ENCODE measurements around the gene EXD2. TPM values are rescaled to one million over a fixed set of nuclear protein-coding genes. Genes with fewer than 3 reads are reported as not detected.
"Not testable (repeated sequence)": the region's sequence is repeated elsewhere in the genome, so short reads cannot be mapped to it uniquely, and the experiment has no call there.

EXD2 gene, protein sequence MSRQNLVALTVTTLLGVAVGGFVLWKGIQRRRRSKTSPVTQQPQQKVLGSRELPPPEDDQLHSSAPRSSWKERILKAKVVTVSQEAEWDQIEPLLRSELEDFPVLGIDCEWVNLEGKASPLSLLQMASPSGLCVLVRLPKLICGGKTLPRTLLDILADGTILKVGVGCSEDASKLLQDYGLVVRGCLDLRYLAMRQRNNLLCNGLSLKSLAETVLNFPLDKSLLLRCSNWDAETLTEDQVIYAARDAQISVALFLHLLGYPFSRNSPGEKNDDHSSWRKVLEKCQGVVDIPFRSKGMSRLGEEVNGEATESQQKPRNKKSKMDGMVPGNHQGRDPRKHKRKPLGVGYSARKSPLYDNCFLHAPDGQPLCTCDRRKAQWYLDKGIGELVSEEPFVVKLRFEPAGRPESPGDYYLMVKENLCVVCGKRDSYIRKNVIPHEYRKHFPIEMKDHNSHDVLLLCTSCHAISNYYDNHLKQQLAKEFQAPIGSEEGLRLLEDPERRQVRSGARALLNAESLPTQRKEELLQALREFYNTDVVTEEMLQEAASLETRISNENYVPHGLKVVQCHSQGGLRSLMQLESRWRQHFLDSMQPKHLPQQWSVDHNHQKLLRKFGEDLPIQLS
- 2.9 TPM for total RNA-seq

DNA sequence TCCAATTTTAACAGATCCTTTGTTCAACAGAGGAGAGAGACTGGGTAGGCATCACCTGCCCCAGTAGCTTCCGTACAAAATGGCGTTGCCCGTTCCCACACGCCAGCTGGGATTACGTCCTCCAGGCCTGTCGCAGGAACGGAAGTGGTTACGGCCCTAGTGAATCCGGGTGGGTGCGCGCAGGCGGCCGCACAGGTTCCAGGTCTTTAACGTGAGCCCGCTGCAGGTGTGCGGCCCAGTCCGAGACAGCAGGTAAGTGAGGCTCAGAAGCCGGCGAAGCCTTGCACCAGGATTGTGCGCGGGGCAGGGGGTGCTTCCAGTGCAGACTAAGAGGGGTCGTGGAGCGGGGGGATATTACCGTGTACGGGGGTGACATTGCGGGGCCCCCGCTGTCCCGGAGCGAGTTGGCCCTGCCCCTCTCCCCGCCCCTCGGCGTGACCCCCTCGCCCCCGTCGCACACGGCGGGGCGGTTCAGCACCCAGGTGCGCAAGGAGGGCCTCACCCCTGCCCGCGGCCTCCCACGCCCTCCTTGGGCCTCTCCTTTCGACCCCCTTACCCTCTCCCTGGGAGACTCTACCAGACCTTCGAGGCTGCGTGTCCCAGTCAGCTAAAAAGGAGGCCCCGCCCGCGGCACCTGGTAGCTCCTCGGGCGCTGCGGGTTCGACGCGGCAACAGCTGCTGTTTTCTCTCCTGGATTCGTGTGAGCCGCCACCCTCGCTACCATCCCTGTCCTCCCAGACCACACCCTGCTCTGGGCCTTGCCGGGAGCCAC lies at the start of gene EXD2:
EXD2 (plus strand) TSS at position 159 of the 772 bp plus-strand sequence. CDS start 17,973 bp downstream, outside the sequence.
- Histone ChIP-seq H3K4me1 (ENCODE audit: insufficient read depth, low read length) (peaks cover 6% of the 10 kb centered on the region), H3K4me3 (ENCODE audit: low read length) (peak within 1 kb of the TSS; percentile 65), H3K9me3 (ENCODE audit: low read depth, low read length) (no peaks in the 10 kb centered on the region)

DNA sequence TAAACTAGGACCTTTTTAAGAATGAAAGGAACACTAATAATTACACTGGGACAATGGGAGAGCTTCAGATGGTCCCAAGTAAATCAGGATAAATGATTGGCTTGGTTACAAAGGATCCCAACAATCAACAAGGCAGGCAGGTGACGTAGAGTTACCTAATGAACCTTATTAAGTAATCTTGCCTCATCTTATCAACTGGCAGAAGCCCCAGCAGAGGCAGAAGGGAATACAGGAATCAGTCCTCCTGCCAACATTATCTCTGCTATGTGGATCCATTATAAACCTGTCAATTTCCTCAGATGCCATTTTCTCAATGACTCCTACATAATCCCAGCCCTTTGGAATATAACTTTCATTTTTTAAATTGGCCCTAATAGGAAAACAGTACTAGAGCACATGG lies 49.7 kb upstream of the EXD2 start:
- H3K4me3 ChIP-seq (ENCODE audit: low read length), result no peak overlapping the region
- H3K27me3 ChIP-seq (ENCODE audit: insufficient read depth, low read length), result no peaks in the 10 kb centered on the region
- peaks cover 4% of the 10 kb centered on the region for H3K4me1 ChIP-seq (ENCODE audit: insufficient read depth, low read length)
- H3K9me3 ChIP-seq (ENCODE audit: low read depth, low read length), result no peaks in the 10 kb centered on the region

More for the DNA sequence above, at the start of gene EXD2:
- H3K27me3 ChIP-seq (ENCODE audit: insufficient read depth, low read length), result no peaks in the 10 kb centered on the region

DNA sequence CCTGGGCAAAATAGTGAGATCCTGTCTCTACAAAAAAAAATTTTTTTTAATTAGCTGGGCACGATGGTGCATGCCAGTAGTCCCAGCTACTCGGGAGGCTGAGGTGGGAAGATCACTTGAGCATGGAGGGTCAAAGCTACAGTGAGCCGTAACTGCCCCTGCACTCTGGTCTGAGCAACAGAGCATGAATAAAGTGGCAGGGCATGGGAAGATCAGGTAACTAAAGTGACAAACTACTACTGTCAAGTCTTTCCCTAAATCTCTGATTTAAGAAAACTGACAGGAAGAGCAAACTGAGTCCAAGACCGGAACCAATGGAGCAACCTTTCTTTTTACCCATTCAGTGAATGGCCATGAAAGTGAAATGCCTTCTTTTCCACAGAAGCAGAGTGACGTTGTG lies 49.2 kb upstream of the EXD2 start:
- no peak overlapping the region for H3K4me3 ChIP-seq (ENCODE audit: low read length)
- H3K4me1 ChIP-seq (ENCODE audit: insufficient read depth, low read length), result peaks cover 4% of the 10 kb centered on the region

DNA sequence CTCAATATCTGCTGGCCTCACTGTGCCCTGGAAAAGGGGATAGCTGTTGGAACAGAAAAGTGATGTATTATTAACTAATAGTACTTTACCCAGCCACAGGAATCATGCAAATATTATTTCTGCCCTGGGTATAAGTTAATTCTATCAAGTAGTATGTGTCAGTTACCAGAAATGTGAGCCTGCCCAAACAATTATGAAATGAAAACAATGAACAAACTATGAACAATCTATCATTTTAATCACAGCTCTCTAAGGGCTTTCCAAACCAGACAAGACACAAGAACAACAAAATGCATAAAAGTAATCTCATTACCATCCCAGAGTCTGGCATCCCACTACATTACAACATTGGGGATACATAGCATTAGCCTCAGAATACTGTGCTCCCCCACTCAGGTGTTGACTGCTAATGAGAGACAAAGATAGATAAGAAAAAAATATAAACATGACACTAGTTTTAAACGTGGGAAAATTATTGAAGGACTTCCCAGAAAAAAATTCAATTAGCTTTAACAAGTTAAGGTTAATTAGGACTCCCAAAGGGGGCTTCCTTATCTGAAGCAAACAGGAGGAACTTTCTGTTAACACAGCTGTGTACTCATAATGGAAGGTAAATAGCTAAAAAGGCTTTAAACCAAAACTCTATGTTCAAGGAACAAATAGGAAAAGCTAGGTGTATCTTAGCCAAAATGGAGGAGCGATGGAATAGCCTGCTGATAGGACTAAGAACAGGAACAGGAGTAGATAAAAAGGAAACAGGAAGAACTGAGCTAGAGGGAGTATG lies 41.6 kb upstream of the EXD2 start:
- Histone ChIP-seq H3K4me1 (ENCODE audit: insufficient read depth, low read length) (peaks cover 24% of the 10 kb centered on the region), H3K4me3 (ENCODE audit: low read length) (no peak overlapping the region), H3K9me3 (ENCODE audit: low read depth, low read length) (no peaks in the 10 kb centered on the region), H3K27me3 (ENCODE audit: insufficient read depth, low read length) (no peaks in the 10 kb centered on the region)

More for the DNA sequence above, 49.2 kb upstream of the EXD2 start:
- Histone ChIP-seq H3K9me3 (ENCODE audit: low read depth, low read length) (no peaks in the 10 kb centered on the region), H3K27me3 (ENCODE audit: insufficient read depth, low read length) (no peaks in the 10 kb centered on the region)

DNA sequence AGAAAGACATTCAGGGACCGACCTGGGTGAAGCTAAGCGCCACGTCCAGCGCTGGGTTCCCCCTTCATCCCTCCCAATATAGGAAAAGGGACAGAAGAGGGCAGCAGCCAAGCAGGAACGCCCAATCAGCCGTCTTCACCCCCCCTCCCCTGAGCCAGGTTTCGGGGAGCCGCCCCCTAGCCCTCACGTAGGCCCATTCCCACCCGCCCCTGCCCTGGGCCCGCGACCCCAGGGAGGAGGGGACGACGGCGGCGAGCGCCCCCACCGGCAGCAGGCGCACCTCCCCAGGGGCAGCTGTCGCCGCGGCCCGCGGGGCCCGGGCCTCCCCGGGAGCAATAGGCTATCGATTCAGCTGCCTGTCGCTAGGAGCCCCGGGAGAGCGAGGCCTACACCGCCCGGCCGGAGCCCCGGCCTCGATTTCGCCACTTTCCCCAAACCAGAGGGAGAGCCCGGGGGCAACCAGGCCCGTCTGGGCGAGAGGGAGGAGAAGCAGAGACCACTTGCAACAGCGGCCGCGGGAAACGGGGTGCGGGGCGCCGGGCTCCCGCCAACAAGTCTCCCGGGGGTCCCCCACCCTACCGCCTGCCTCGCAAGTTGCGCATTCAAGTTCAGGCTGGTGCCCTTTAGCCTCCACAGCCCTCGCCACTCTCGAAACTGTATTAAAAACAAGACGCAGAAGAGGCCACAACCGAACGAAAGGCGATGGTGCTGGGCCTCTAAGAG lies 39.7 kb upstream of the EXD2 start:
- H3K4me1 ChIP-seq (ENCODE audit: insufficient read depth, low read length), result peaks cover 24% of the 10 kb centered on the region
- peak overlapping the region; percentile 89 for H3K4me3 ChIP-seq (ENCODE audit: low read length)
- H3K27me3 ChIP-seq (ENCODE audit: insufficient read depth, low read length), result peaks cover 3% of the 10 kb centered on the region
- H3K9me3 ChIP-seq (ENCODE audit: low read depth, low read length), result no peaks in the 10 kb centered on the region

DNA sequence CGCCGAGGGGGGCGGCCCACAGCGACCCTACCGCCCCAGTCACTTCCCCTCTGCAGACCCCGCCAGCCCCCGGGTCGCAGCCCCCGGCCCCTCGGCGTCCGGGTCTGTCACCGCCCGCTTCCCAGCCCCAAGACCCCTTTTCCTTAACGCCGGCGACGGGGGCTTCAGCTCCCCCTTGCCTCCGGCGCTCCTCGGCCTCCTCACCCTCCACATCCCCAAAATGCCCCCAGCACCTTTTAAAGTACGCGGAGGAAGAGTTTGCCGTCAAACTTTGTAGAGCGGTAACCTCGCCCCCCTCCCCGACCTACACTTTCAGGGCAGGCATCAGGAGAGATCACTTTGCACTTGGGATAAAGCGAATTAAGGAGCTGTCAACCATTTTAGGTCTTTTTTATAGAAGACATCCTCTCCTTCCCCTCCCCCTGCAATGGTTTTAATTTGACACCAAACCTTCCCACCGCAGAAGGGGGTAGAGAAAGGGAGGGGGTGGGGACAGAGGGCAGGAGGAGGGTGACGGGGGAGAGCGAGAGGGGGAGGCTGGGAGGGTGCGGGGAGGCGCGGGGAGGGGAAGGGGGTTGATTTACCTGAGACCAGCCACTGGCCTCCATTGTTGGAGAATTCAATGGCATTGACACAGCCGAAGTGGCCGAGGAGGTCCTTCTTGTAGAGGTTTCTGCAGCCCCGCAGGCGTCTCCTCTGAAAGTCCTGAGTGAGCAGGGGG lies 39.0 kb upstream of the EXD2 start:
- Histone ChIP-seq H3K9me3 (ENCODE audit: low read depth, low read length) (no peaks in the 10 kb centered on the region), H3K27me3 (ENCODE audit: insufficient read depth, low read length) (peaks cover 3% of the 10 kb centered on the region), H3K4me3 (ENCODE audit: low read length) (peak overlapping the region; percentile 89), H3K4me1 (ENCODE audit: insufficient read depth, low read length) (peaks cover 24% of the 10 kb centered on the region)

DNA sequence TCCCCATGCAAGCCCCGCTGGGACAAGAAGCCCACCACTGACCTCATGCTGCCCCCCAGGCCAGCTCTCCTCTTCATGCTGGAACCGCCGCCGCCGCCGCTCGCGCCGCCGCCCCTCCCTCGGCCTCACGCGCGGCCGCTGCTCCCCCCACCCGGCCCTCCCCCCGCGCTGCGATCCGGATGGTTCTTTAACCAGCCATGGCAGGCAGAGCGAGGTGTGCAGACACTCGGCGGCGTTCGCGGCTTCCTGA lies 38.5 kb upstream of the EXD2 start, which contains the start of gene DCAF5:
DCAF5 (minus strand) TSS at position 218 of the 250 bp plus-strand sequence; CDS start at position 77, 141 bp downstream.
- peaks cover 24% of the 10 kb centered on the region for H3K4me1 ChIP-seq (ENCODE audit: insufficient read depth, low read length)
- peak within 1 kb of the TSS; percentile 89 for H3K4me3 ChIP-seq (ENCODE audit: low read length)
- no peaks in the 10 kb centered on the region for H3K9me3 ChIP-seq (ENCODE audit: low read depth, low read length)
- H3K27me3 ChIP-seq (ENCODE audit: insufficient read depth, low read length), result peaks cover 3% of the 10 kb centered on the region

DNA sequence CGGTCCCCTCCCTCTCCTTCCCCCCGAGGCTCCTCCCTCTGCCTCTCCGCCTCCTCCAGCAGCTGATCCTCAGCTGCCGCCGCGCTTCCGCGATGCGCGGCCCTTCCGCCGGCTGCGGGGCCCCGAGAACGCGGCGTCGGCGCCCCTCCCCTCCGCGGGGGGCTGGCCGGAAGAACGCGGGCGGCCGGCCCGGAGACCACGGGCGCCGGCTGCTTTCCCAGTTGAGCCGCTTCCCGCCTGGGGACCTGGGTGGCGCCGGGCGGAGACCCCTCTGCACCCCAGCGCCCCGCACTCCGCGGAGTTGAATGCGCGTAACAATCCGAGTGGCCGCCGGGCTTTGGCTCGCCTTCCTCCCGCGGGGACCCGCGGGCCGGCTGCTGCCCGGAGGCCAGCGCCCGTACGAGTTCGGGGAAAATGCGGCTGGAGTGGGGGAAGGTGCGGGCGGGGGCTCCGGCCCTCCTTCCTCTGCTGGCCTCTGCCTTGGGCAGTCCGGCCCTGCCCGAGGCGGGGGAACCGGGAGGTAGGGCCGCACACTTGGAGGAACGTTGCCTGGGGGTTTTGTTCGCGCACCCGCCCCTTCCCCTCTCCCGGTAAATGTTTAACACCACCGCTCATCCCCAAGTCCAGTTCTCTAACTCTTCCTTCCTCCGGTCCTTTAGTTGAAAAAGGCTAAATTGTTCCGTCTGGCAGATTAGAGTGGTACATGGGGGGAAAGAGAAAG lies 38.0 kb upstream of the EXD2 start:
- Histone ChIP-seq H3K4me1 (ENCODE audit: insufficient read depth, low read length) (peaks cover 24% of the 10 kb centered on the region), H3K27me3 (ENCODE audit: insufficient read depth, low read length) (peaks cover 3% of the 10 kb centered on the region), H3K9me3 (ENCODE audit: low read depth, low read length) (no peaks in the 10 kb centered on the region), H3K4me3 (ENCODE audit: low read length) (peak overlapping the region; percentile 89)

DNA sequence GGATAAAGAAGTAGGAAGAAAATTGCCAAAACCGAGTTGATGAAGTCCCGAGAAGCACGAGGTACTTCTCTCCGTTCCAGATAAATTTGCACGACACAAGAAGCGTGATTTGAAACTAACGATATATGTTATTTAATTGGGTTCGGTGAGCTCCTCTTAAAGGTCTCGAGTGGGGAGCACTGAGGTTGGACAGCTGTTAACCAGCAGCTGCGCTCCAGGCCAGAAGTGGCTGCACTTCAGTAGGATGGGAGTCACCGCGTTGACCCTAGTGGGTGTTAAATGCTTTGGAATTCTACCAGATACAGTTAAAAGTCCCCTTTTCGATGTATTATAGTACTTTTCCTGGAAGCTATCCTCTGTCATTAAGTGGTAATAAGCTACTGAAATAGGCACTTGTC lies 37.4 kb upstream of the EXD2 start:
- Histone ChIP-seq H3K27me3 (ENCODE audit: insufficient read depth, low read length) (peaks cover 3% of the 10 kb centered on the region), H3K4me3 (ENCODE audit: low read length) (peak overlapping the region; percentile 89), H3K9me3 (ENCODE audit: low read depth, low read length) (no peaks in the 10 kb centered on the region), H3K4me1 (ENCODE audit: insufficient read depth, low read length) (peaks cover 24% of the 10 kb centered on the region)

DNA sequence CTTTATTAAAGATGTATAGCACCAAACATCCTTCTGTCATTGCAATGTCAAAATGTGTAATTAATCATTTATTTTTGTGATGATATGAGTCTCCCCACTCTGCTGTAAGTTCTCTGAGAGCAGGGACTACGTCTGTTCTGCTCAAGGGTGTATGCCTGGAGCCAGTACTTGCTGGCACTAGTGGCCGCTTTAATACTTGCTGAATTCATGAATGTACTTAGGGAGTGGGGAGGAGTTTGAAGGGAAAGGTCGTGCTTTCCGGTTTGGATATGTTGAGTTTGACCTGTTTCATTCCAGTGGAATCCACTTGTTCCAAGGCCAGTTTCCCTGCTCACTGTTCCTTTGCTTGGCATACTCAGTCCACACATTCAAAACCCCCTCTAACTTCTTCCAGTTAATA lies 36.5 kb upstream of the EXD2 start:
- H3K9me3 ChIP-seq (ENCODE audit: low read depth, low read length), result no peaks in the 10 kb centered on the region
- H3K27me3 ChIP-seq (ENCODE audit: insufficient read depth, low read length), result peaks cover 5% of the 10 kb centered on the region
- peaks cover 24% of the 10 kb centered on the region for H3K4me1 ChIP-seq (ENCODE audit: insufficient read depth, low read length)
- H3K4me3 ChIP-seq (ENCODE audit: low read length), result no peak overlapping the region

DNA sequence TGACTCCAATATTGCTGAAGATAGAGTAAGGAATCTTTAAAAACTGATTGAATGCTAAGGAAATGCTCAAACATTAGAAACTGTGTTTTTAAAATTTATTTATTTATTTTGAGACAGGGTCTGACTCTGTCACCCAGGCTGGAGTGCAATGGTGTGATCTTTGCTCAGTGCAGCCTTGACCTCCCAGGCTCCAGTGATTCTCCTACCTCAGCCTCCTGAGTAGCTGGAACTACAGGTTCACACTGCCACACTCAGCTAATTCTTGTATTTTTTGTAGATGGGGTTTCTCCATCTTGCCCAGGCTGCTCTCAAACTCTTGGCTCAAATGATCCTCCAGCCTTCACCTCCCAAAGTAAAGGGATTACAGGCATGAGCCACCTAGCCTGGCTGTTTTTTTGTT lies 35.1 kb upstream of the EXD2 start:
- Histone ChIP-seq H3K9me3 (ENCODE audit: low read depth, low read length) (peaks cover under 1% of the 10 kb centered on the region), H3K27me3 (ENCODE audit: insufficient read depth, low read length) (peaks cover 14% of the 10 kb centered on the region), H3K4me1 (ENCODE audit: insufficient read depth, low read length) (peaks cover 10% of the 10 kb centered on the region), H3K4me3 (ENCODE audit: low read length) (no peak overlapping the region)

DNA sequence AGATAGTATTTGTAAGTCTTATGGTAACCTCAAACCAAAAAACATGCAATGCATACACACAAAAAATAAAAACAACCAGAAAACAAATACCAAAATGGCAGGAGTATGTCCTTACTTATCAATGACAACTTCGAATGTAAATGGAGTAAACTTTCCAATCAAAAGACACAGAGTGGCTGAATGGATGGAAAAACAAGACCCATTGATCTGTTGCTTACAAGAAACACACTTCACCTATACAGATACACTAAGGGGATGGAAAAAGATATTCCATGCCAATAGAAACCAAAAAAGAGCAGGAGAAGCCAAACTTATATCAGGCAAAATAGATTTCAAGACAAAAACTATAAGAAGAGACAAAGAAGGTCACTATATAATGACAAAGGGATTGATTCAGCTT lies 29.7 kb upstream of the EXD2 start:
- Histone ChIP-seq H3K9me3 (ENCODE audit: low read depth, low read length) (peaks cover 12% of the 10 kb centered on the region), H3K4me3 (ENCODE audit: low read length) (no peak overlapping the region), H3K27me3 (ENCODE audit: insufficient read depth, low read length) (peaks cover 38% of the 10 kb centered on the region), H3K4me1 (ENCODE audit: insufficient read depth, low read length) (no peaks in the 10 kb centered on the region)

DNA sequence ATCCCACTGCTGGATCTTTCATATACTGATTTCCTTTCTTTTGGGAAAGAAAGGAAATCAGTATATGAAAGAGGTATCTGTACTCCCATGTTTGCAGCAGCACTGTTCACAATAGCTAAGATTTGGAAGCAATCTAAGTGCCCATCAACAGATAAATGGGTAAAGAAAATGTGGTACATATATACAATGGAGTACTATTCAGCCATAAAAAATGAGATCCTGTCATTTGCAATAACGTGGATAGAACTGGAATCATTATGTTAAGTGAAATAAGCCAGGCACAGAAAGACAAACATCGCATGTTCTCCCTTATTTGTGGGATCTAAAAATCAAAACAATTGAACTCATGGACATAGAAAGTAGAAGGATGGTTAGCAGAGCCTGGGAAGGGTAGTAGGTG lies 25.5 kb upstream of the EXD2 start:
- peaks cover 12% of the 10 kb centered on the region for H3K9me3 ChIP-seq (ENCODE audit: low read depth, low read length)
- not testable (repeated sequence) for H3K4me1 ChIP-seq (ENCODE audit: insufficient read depth, low read length); H3K4me3 ChIP-seq (ENCODE audit: low read length)
- H3K27me3 ChIP-seq (ENCODE audit: insufficient read depth, low read length), result peaks cover 30% of the 10 kb centered on the region
